ENCODE data around the gene KCTD19. TPM values are rescaled to one million over a fixed set of nuclear protein-coding genes. Genes with fewer than 3 reads are reported as not detected.
A peak's percentile ranks its signal among the peaks of the same experiment; 100 is the strongest.
"Not testable (repeated sequence)": the region's sequence is repeated elsewhere in the genome, so short reads cannot be mapped to it uniquely, and the experiment has no call there.

KCTD19 gene
- total RNA-seq (not detected), polyA plus RNA-seq (under 1 TPM in 1 of 3 donors, not detected in 2; 0.03 TPM), total RNA-seq (0 to 0.15 (median 0.07) reads per million in 6 experiments)

DNA sequence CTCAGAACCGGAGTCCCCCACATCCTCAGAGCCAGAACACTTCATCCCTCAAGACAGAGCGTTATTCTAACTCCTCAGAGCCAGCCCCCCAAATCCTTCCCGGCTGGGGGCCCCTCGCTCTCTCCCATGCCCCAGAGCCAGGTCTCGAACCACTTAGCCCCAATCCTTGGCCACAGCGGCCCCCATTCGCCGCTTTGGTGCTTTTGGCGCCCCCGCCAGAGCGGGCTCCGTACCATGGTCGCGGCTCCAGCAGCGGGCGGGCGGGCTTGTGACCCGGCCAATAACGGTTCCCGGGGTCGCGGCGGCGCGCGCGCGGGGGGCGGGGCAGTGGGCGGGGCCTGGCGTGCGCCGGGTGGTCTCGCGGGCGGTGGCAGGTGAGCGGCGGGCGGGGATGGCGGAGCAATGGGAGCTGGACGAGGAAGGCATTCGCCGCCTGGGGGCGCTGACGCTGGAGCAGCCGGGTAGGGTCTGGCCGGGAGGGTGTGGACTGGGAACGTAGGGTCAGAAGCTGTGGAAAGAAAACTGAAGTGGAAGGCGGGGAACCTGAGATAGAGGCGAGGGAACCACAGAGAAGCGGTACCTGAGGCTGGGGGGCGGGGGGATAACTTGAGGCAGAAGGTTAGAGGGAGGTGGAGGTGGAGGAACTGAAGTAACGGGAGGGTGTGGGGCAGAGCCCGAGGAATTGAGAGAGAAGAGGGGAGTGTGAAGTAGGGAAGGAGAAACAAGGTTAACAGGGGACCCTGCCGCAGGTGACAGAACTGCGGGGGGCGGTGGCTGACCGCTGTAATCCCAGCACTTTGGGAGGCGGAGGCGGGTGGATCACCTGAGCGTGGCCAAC lies at the start of gene KCTD19, which contains the start of gene LRRC36:
Gene KCTD19, minus strand, starts transcription at position 270 of the 838 bp plus-strand sequence. Its CDS starts 34 bp downstream, at position 236.
Gene LRRC36, plus strand, starts transcription at position 344 of the 838 bp plus-strand sequence. Its CDS starts 48 bp downstream, at position 392.
- H3K27me3 Mint-ChIP-seq = peaks cover 3 to 15% (median 5%) of the 10 kb centered on the region in 5 donors
- DNase-seq (peak; percentile 30 to 83 (median 70)), ATAC-seq (peak; percentile 82 to 89)
- H3K36me3 Mint-ChIP-seq = no peaks in the 10 kb centered on the region
- peaks cover 12 to 27% (median 16%) of the 10 kb centered on the region in 4 donors for H3K4me1 Mint-ChIP-seq
- peak within 1 kb of the TSS; percentile 81 to 96 (median 92) for H3K4me3 Mint-ChIP-seq
- no peaks in the 10 kb centered on the region for H3K9me3 Mint-ChIP-seq
- H3K27ac Mint-ChIP-seq = peak within 1 kb of the TSS; percentile 17 to 92 (median 80)
- POLR2A ChIA-PET = interaction anchor here (0.6 kb wide), 1 partner anchor 11 kb away, joined by 3 read pairs; no protein-coding TSS in a partner anchor

DNA sequence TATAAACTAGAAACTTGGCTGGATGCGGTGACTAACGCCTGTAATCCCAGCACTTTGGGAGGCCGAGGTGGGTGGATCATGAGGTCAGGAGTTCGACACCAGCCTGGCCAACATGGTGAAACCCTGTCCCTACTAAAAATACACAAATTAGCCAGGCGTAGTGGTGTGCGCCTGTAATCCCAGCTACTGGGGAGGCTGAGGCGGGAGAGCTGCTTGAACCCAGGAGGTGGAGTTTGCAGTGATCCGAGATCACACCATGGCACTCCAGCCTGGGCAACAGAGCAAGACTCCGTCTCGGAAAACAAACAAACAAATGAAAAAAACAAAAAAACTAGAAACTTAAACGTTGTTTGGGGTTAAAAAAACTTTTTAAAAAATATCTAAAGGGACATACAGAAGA lies 49.5 kb upstream of the KCTD19 start:
- POLR2A ChIA-PET, H3K4me3 Mint-ChIP-seq, H3K27ac Mint-ChIP-seq, DNase-seq, H3K27me3 Mint-ChIP-seq, H3K36me3 Mint-ChIP-seq, H3K4me1 Mint-ChIP-seq, H3K9me3 Mint-ChIP-seq, ATAC-seq: not testable (repeated sequence)

DNA sequence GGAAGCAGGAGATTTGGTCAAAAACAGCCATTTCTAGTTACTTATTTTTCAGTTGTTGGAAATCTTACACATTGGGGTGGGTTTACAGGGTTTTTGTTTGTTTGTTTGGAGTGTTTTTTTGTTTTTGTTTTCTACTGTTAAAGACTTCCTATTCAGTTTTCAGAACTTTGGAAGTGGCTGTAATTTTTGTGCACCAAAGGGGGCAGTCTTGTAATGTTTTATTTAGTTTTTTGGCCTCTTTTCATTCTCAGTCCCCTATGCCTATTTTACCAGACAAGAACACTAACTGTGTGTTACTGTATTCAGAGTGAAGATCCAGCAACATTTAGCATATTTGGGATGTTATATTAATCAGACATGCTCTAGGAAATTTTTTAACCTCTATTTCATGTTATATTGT lies 46.1 kb upstream of the KCTD19 start:
- H3K27me3 Mint-ChIP-seq = peaks cover 0 to 8% (median 0%) of the 10 kb centered on the region in 5 donors
- no peak overlapping the region for H3K27ac Mint-ChIP-seq
- H3K4me3 Mint-ChIP-seq = no peak overlapping the region
- POLR2A ChIA-PET = no interaction called here
- DNase-seq (peak in 1 of 10 donors; percentile 6), ATAC-seq (no peak)
- H3K9me3 Mint-ChIP-seq = no peaks in the 10 kb centered on the region
- no peaks in the 10 kb centered on the region for H3K36me3 Mint-ChIP-seq
- H3K4me1 Mint-ChIP-seq = no peaks in the 10 kb centered on the region

DNA sequence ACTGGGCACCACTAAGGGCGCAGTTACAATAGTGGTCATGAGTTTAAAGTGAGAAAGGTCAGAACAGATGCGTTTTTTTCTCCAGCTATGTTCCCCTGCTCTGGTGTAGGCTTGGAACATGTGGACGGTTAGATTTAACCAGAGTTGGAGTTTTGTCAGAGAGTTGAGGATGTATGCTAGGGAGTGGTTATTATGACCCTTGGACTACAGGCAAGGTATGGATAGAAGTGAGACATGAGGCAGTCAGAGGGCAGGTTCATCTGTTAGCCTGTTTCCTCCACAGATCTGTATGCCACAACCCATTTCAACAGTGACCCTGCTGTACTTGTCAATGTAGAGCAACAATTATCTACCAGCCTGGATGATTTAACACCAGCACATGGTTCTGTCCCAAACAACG lies 44.1 kb upstream of the KCTD19 start:
- no peak overlapping the region for H3K27ac Mint-ChIP-seq
- no peak for ATAC-seq
- no peak for DNase-seq
- POLR2A ChIA-PET = interaction anchor here (0.7 kb wide), 1 partner anchor 12 kb away, joined by 4 read pairs; no protein-coding TSS in a partner anchor
- no peak overlapping the region for H3K4me3 Mint-ChIP-seq
- H3K4me1 Mint-ChIP-seq = peaks cover 1 to 7% (median 3%) of the 10 kb centered on the region in 4 donors
- peaks cover 0 to 4% (median 0%) of the 10 kb centered on the region in 5 donors for H3K27me3 Mint-ChIP-seq
- no peaks in the 10 kb centered on the region for H3K36me3 Mint-ChIP-seq
- H3K9me3 Mint-ChIP-seq = no peaks in the 10 kb centered on the region

DNA sequence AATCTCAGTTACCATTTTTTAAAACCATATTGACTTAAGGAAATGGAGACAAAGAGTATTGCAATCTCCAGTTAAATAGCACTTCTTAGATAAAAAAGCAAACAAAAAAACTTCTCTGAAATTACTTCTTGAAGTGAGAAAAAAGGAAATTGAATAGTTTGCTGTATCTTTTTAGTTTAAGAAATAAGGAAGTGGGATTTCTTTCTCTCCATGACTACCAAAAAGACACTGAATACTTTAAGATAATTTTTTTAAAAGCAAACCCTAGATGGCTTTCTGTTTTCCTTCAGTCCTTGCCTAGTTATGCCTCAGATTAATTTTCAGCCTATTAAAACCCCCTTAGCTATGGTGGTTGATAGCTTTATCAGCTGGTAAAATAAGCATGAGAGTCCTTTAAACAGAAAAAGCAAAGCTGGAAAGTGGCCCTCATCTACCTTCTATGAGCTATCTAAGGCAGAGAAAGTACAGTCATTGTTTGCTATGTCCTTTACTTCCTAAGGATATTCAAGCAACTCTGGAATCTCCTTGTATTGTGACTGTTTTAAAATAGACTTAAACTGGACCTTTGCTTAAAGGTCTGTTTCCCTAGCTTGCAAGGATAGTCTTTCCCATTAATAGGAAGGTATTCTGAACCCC lies 38.2 kb upstream of the KCTD19 start:
- Mint-ChIP-seq H3K36me3 (no peaks in the 10 kb centered on the region), H3K4me1 (peaks cover 9 to 24% (median 15%) of the 10 kb centered on the region in 4 donors), H3K4me3 (peak overlapping the region in 8 of 10 donors; percentile 3 to 56 (median 32)), H3K27ac (peak overlapping the region in 8 of 10 donors; percentile 5 to 80 (median 56)), H3K9me3 (no peaks in the 10 kb centered on the region), H3K27me3 (no peaks in the 10 kb centered on the region)
- POLR2A ChIA-PET = no interaction called here
- peak in 1 of 2 donors; percentile 30 for ATAC-seq
- peak in 1 of 10 donors; percentile 6 for DNase-seq

DNA sequence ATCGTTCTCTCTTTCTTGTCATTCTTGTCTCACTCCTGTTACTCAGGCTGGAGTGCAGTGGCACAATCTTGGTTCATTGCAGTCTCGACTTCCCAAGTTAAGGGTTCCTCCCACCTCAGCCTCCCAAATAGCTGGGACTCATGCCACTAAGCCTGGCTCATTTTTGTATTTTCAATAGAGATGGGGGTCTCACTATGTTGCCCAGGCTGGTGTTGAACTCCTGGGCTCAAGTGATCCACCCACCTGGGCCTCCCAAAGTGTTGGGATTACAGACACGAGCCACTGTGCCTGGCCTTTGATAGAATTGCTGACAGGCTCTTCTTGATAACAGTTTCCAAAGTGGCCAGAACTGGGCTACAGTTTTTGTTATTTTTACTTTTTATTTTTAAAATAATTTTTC lies 34.5 kb upstream of the KCTD19 start:
- Mint-ChIP-seq H3K9me3 (no peaks in the 10 kb centered on the region), H3K4me3 (no peak overlapping the region), H3K27ac (no peak overlapping the region), H3K36me3 (no peaks in the 10 kb centered on the region), H3K4me1 (peaks cover 9 to 20% (median 15%) of the 10 kb centered on the region in 4 donors), H3K27me3 (peaks cover 0 to 5% (median 0%) of the 10 kb centered on the region in 5 donors)
- POLR2A ChIA-PET = no interaction called here
- ATAC-seq (no peak), DNase-seq (no peak)

DNA sequence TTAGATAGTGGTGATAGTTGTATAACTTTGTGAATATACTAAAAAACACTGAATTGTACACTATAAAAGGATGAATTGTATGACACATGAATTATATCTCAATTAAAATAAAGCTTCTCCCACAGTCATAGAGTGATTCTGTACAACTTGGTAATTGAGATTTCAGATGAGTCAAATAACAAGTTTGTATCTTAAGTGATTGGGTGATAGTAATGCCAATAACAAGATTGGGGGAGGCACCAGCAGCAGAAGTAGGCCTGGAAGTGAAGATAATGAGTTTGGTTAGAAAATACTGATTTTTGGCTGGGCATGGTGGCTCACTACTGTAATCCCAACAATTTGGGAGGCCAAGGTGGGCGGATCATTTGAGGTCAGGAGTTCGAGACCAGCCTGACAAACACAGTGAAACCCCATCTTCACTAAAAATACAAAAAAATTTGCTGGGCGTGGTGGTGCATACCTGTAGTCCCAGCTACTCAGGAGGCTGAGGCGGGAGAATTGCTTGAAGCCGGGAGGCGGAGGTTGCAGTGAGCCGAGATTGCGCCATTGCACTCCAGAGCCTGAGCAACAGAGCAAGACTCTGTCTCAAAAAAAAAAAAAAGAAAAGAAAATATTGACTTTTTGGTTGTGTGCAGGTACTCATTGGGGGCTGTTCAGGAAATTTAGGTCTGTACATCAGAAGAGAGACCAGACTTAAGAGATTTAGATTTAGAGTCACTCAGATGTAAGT lies 33.2 kb upstream of the KCTD19 start:
- H3K4me1 Mint-ChIP-seq, DNase-seq, H3K36me3 Mint-ChIP-seq, H3K9me3 Mint-ChIP-seq, H3K27ac Mint-ChIP-seq, H3K4me3 Mint-ChIP-seq, POLR2A ChIA-PET, ATAC-seq, H3K27me3 Mint-ChIP-seq: not testable (repeated sequence)

DNA sequence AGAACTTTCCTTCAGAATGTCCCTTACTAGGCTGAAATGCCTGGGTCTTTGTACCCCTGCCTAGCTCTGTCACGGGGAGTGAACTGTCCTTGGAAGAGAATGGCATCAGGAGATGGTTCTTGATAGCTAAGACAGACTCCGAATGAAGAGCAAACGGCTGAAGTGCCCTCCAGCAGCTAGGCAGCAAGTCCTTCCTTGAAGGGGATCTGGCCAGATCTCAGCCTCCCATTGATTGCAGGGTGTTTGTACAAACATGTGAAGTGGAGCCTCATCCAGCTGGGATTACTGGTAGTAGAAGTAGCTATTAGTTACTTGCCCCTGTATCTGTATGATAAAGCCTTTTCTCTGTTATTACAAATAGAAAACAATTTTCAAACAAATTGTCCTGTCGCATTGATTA lies 31.0 kb upstream of the KCTD19 start:
- Mint-ChIP-seq H3K9me3 (no peaks in the 10 kb centered on the region), H3K4me3 (no peak overlapping the region), H3K27me3 (peaks cover 0 to 14% (median 2%) of the 10 kb centered on the region in 5 donors), H3K36me3 (no peaks in the 10 kb centered on the region), H3K4me1 (no peaks in the 10 kb centered on the region), H3K27ac (no peak overlapping the region)
- no peak for DNase-seq
- no peak for ATAC-seq
- POLR2A ChIA-PET = interaction anchor here (0.5 kb wide), 1 partner anchor 140 kb away, joined by 4 read pairs; no protein-coding TSS in a partner anchor

DNA sequence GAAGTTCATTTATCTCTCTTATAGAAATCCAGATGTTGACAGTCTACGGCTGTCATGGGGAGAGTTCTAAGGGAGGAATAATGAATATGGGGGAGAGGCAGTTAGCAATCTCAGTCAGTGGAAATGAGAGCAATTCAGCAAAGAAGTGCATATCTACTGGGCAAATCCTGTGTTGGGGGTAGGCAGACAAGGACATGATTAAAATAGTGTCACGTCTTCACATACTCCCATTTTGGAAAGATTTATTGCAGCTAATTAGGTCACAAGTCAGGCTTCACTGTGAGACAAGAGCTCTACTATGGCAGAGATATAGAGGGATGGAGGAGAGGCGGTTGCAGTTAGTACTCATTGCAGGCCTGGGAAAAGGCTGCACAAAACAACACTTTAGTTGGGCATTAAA lies 29.9 kb upstream of the KCTD19 start:
- ATAC-seq = no peak
- Mint-ChIP-seq H3K4me1 (no peaks in the 10 kb centered on the region), H3K27ac (no peak overlapping the region), H3K27me3 (peaks cover 0 to 14% (median 2%) of the 10 kb centered on the region in 5 donors), H3K36me3 (no peaks in the 10 kb centered on the region), H3K4me3 (no peak overlapping the region), H3K9me3 (no peaks in the 10 kb centered on the region)
- no peak for DNase-seq
- POLR2A ChIA-PET = no interaction called here

DNA sequence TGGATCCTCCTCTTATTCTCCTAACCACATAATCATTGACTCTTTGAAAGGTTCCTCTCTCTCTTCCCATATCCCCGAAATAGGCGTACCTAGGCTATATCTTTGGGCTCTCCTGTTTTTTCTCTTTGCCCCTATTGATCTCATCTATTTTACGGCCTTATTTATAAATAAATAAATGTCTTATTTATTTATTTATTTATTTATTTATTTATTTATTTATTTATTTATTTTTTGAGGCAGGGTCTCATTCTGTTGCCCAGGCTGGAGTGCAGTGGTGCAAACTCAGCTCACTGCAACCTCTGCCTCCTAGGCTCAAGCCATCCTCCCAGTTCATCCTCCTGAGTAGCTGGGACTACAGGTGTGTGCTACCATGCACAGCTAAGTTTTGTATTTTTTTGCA lies 25.9 kb upstream of the KCTD19 start:
- H3K27me3 Mint-ChIP-seq = peaks cover 0 to 14% (median 3%) of the 10 kb centered on the region in 5 donors
- H3K9me3 Mint-ChIP-seq, ATAC-seq, POLR2A ChIA-PET, H3K4me3 Mint-ChIP-seq, H3K36me3 Mint-ChIP-seq, H3K27ac Mint-ChIP-seq, H3K4me1 Mint-ChIP-seq, DNase-seq: not testable (repeated sequence)

DNA sequence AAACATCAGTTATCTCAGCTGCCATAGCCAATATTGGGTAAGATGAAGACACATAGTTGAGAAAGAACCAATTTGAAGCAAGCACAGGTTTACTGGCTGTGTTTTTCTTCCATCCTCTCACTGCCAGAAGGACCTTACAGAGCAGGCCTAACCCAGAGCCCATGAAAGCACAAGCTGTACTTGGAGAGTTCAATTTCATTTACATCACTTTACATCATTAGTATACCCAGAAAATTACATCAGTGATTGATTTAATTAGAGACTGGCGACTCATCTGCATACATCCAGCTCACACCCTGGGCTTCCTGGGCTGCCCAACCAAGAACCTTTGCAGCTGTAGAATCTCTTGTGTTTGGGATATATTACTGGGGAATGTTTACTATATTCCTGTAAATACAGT lies 23.8 kb upstream of the KCTD19 start:
- Mint-ChIP-seq H3K27me3 (peaks cover 0 to 5% (median 3%) of the 10 kb centered on the region in 5 donors), H3K4me1 (no peaks in the 10 kb centered on the region), H3K27ac (no peak overlapping the region), H3K36me3 (no peaks in the 10 kb centered on the region), H3K4me3 (no peak overlapping the region), H3K9me3 (no peaks in the 10 kb centered on the region)
- POLR2A ChIA-PET = no interaction called here
- DNase-seq = no peak
- no peak for ATAC-seq

DNA sequence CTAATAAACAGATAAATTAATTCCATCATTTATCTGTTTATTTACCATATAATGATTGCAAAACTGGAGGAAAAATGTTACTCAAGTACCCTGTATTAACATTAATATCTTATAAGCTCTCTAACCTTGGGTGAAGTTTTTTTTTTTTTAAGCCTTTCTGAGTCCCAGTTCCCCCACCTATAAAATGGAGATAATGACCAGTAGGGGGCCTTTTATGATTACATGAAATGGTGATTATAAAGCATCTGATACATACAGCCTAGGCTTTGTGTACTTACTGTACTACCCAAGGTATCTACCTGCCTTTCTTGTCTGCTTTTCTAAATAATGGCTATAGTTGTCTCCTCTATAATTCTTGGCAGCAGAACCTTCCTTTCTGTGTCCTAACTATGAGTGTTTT lies 22.6 kb upstream of the KCTD19 start:
- ATAC-seq (no peak), DNase-seq (peak in 2 of 10 donors; percentile 16 to 29)

More for the DNA sequence above, 22.6 kb upstream of the KCTD19 start:
- Mint-ChIP-seq H3K9me3 (no peaks in the 10 kb centered on the region), H3K4me1 (no peaks in the 10 kb centered on the region), H3K27ac (no peak overlapping the region), H3K27me3 (peaks cover 0 to 5% (median 3%) of the 10 kb centered on the region in 5 donors), H3K4me3 (no peak overlapping the region), H3K36me3 (no peaks in the 10 kb centered on the region)
- POLR2A ChIA-PET = no interaction called here

Data from naive thymus-derived CD8-positive, alpha-beta T cell (primary cell).